ENCODE results near the gene ATP1B3.
"Not testable (repeated sequence)": the region's sequence is repeated elsewhere in the genome, so short reads cannot be mapped to it uniquely, and the experiment has no call there.

Gene ATP1B3

GRCh38 chr3:141898908-141899307, 22.5 kb downstream of the ATP1B3 start:
- no peak overlapping the region for H3K27ac Mint-ChIP-seq
- H3K4me1 Mint-ChIP-seq, result no peaks in the 10 kb centered on the region
- H3K27me3 Mint-ChIP-seq (ENCODE audit: low read depth), result no peaks in the 10 kb centered on the region
- no peak for TF ChIP-seq CTCF (IDR thresholded peaks at IDR 0.05; ENCODE audit: unreplicated experiment in 3 of 3)
- H3K9me3 Mint-ChIP-seq, result peaks cover 7% of the 10 kb centered on the region
- peaks cover 42% of the 10 kb centered on the region for H3K36me3 Mint-ChIP-seq (ENCODE audit: low read depth)
- H3K4me3 Mint-ChIP-seq, result no peak overlapping the region

GRCh38 chr3:141900343-141900742, 23.9 kb downstream of the ATP1B3 start:
- TF ChIP-seq CTCF (IDR thresholded peaks at IDR 0.05; ENCODE audit: unreplicated experiment in 3 of 3), result no peak
- H3K9me3 Mint-ChIP-seq, result peaks cover 7% of the 10 kb centered on the region
- no peaks in the 10 kb centered on the region for H3K4me1 Mint-ChIP-seq
- H3K4me3 Mint-ChIP-seq, result no peak overlapping the region
- H3K36me3 Mint-ChIP-seq (ENCODE audit: low read depth), result peaks cover 45% of the 10 kb centered on the region
- H3K27me3 Mint-ChIP-seq (ENCODE audit: low read depth), result no peaks in the 10 kb centered on the region
- no peak overlapping the region for H3K27ac Mint-ChIP-seq

GRCh38 chr3:141901914-141902313, 25.5 kb downstream of the ATP1B3 start:
- TF ChIP-seq CTCF (IDR thresholded peaks at IDR 0.05; ENCODE audit: unreplicated experiment in 3 of 3), result no peak
- Mint-ChIP-seq H3K36me3 (ENCODE audit: low read depth) (peaks cover 38% of the 10 kb centered on the region), H3K27me3 (ENCODE audit: low read depth) (no peaks in the 10 kb centered on the region), H3K9me3 (peaks cover 7% of the 10 kb centered on the region), H3K27ac (no peak overlapping the region), H3K4me1 (no peaks in the 10 kb centered on the region), H3K4me3 (no peak overlapping the region)

- H3K36me3 Mint-ChIP-seq (ENCODE audit: low read depth), result peaks cover 36% of the 10 kb centered on the region
- no peak overlapping the region for H3K27ac Mint-ChIP-seq
- no peak for TF ChIP-seq CTCF (IDR thresholded peaks at IDR 0.05; ENCODE audit: unreplicated experiment in 3 of 3)
- H3K4me3 Mint-ChIP-seq, result no peak overlapping the region
- H3K27me3 Mint-ChIP-seq (ENCODE audit: low read depth), result no peaks in the 10 kb centered on the region
- H3K9me3 Mint-ChIP-seq, result no peaks in the 10 kb centered on the region
- H3K4me1 Mint-ChIP-seq, result no peaks in the 10 kb centered on the region
Observed at GRCh38 chr3:141904203-141904602, 27.8 kb downstream of the ATP1B3 start.

- no peaks in the 10 kb centered on the region for H3K9me3 Mint-ChIP-seq
- no peak overlapping the region for H3K27ac Mint-ChIP-seq
- TF ChIP-seq CTCF (IDR thresholded peaks at IDR 0.05; ENCODE audit: unreplicated experiment in 3 of 3), result no peak
- H3K4me3 Mint-ChIP-seq, result no peak overlapping the region
- no peaks in the 10 kb centered on the region for H3K27me3 Mint-ChIP-seq (ENCODE audit: low read depth)
- H3K36me3 Mint-ChIP-seq (ENCODE audit: low read depth), result peaks cover 42% of the 10 kb centered on the region
- H3K4me1 Mint-ChIP-seq, result no peaks in the 10 kb centered on the region
Observed at GRCh38 chr3:141905129-141905528, 28.7 kb downstream of the ATP1B3 start.

GRCh38 chr3:141909408-141909807, 33.0 kb downstream of the ATP1B3 start:
- Mint-ChIP-seq H3K9me3 (peaks cover 3% of the 10 kb centered on the region), H3K4me1 (no peaks in the 10 kb centered on the region), H3K36me3 (ENCODE audit: low read depth) (peaks cover 78% of the 10 kb centered on the region), H3K27ac (no peak overlapping the region), H3K4me3 (no peak overlapping the region), H3K27me3 (ENCODE audit: low read depth) (no peaks in the 10 kb centered on the region)
- no peak for TF ChIP-seq CTCF (IDR thresholded peaks at IDR 0.05; ENCODE audit: unreplicated experiment in 3 of 3)

- not testable (repeated sequence) for H3K4me3 Mint-ChIP-seq, H3K4me1 Mint-ChIP-seq, H3K27ac Mint-ChIP-seq
Observed at GRCh38 chr3:141909986-141910385, 33.5 kb downstream of the ATP1B3 start.

More at GRCh38 chr3:141909986-141910385, 33.5 kb downstream of the ATP1B3 start:
- not testable (repeated sequence) for H3K9me3 Mint-ChIP-seq; H3K27me3 Mint-ChIP-seq (ENCODE audit: low read depth)
- peaks cover 77% of the 10 kb centered on the region for H3K36me3 Mint-ChIP-seq (ENCODE audit: low read depth)
